ENCODE data around the gene PI4KA.
A peak's percentile ranks its signal among the peaks of the same experiment; 100 is the strongest.

Gene PI4KA

DNA sequence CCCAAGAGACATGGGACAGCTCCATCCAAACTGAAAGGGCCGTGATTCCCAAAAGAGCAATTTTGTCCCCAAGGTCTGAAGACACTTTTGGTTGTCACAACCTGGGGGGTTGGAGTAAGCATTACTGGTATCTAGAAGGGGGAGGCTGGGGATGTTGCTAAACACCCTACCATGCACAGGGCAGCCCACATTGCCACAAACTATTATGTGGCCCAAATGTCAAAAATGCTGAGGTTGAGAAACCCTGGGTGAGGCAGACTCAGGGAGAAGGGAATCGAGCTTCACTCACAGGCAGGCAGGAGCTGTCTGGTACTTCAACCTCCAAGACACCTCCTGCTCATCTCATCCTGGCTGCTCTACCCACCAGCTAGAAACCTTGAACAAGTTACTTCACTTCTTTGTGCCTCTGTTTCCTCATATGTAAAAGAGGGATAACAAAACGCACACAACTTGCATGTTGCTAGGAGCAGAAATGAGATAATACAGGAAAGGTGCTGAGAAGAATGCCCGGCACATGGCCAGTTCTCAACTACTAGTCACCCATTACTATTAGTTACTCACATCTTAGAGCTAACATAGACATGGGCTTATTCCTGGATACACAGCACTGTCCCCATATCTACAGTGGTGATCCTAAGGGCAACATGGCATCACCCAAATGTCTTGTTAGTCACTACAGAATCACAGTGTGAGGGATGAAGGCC lies 75.9 kb downstream of the PI4KA start:
- DNase-seq (ENCODE audit: low read depth): no peak
- TF ChIP-seq, protein P1, sequence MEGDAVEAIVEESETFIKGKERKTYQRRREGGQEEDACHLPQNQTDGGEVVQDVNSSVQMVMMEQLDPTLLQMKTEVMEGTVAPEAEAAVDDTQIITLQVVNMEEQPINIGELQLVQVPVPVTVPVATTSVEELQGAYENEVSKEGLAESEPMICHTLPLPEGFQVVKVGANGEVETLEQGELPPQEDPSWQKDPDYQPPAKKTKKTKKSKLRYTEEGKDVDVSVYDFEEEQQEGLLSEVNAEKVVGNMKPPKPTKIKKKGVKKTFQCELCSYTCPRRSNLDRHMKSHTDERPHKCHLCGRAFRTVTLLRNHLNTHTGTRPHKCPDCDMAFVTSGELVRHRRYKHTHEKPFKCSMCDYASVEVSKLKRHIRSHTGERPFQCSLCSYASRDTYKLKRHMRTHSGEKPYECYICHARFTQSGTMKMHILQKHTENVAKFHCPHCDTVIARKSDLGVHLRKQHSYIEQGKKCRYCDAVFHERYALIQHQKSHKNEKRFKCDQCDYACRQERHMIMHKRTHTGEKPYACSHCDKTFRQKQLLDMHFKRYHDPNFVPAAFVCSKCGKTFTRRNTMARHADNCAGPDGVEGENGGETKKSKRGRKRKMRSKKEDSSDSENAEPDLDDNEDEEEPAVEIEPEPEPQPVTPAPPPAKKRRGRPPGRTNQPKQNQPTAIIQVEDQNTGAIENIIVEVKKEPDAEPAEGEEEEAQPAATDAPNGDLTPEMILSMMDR (IDR thresholded peaks at IDR 0.05; ENCODE audit: low read length, missing control alignments): no peak
- no peak overlapping the region for H3K4me3 ChIP-seq (replicated peaks; ENCODE audit: low read depth, low read length)

DNA sequence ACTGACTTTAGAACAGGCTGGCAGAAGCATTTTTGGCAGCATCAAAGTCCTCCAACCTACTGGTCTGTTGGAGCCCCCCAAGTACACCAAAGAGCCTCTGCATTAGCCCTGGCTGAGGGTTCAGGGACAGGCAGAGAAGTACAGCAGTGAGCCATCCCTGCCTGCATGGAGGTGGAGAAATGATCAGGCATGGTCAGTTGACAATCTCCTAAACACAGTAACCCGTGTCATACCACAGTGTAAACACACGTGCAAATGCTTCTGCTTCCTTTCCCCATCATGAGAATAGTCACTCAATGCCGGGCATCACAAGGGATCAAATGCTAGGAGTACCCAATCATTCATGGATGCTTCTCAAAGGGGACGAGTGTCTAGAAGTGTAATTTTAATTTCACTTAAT lies 76.5 kb downstream of the PI4KA start:
- no peak for DNase-seq (ENCODE audit: low read depth)
- TF ChIP-seq, protein P1 (IDR thresholded peaks at IDR 0.05; ENCODE audit: low read length, missing control alignments): no peak
- H3K4me3 ChIP-seq (replicated peaks; ENCODE audit: low read depth, low read length): no peak overlapping the region

DNA sequence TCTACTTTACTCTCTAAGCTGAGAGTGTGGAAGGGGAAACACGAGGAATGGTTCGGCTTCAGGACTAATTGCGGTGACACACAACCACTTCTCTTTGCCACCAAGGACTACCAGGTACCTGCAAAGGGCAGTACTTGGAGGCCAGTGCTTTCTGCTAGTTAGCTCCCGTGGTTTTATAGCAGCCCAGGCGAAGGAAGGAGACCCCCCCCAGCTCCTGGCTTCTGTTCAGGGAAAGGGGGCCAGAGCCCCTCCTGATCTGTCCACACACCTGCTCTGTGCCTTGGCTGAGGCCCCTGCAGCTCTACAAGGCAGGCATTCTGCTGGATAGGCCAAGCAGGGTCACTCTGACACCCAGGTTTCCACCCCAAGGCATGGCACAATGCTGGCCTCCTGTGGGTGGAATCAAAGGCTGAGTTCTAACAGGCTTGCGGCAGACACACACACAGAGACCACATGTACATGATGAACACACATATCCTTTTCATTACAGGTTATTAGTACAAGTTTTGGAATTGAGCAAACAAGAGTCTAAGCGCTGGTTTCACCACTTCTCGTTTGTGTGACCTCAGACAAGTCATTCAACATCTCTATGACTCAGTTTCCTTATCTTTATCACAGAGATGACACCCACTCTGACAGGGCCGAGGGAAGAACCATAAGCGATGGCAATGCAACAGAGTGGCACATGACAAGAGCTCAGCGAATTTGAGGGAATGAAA lies 77.2 kb downstream of the PI4KA start:
- TF ChIP-seq, protein P1 (IDR thresholded peaks at IDR 0.05; ENCODE audit: low read length, missing control alignments): no peak
- DNase-seq (ENCODE audit: low read depth): peak; percentile 30
- H3K4me3 ChIP-seq (replicated peaks; ENCODE audit: low read depth, low read length): no peak overlapping the region

DNA sequence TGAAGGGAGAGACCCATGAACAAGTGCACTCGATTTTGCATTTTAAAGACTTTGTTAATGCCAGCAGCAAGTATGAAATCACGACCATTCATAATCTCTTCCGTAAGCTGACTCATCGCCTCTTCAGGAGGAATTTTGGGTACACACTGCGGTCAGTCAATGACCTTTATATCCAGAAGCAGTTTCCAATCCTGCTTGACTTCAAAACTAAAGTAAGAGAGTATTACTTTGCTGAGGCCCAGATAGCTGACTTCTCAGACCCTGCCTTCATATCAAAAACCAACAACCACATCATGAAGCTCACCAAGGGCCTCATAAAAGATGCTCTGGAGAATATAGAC lies 78.8 kb downstream of the PI4KA start:
- no peak overlapping the region for H3K4me3 ChIP-seq (replicated peaks; ENCODE audit: low read depth, low read length)
- DNase-seq (ENCODE audit: low read depth): peak; percentile 79
- TF ChIP-seq, protein P1 (IDR thresholded peaks at IDR 0.05; ENCODE audit: low read length, missing control alignments): no peak

DNA sequence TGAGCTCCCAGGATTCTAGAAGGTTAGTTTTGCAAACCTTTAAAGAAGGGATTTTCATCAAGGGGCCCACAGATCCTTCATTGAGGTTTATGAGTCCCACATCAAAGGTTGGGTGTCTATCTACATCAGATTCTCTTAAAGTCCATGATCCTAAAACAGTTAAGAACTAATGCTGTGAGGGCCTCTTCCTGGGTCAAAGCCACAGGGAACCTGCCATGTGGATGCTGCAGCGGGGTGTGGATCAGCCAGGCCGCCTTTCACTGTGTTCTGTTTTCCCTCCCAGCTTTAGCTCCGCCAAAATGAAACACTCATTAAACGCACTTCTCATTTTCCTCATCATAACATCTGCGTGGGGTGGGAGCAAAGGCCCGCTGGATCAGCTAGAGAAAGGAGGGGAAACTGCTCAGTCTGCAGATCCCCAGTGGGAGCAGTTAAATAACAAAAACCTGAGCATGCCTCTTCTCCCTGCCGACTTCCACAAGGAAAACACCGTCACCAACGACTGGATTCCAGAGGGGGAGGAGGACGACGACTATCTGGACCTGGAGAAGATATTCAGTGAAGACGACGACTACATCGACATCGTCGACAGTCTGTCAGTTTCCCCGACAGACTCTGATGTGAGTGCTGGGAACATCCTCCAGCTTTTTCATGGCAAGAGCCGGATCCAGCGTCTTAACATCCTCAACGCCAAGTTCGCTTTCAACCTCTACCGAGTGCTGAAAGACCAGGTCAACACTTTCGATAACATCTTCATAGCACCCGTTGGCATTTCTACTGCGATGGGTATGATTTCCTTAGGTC lies 79.4 kb downstream of the PI4KA start:
- no peak for DNase-seq (ENCODE audit: low read depth)
- no peak overlapping the region for H3K4me3 ChIP-seq (replicated peaks; ENCODE audit: low read depth, low read length)
- TF ChIP-seq, protein P1 (IDR thresholded peaks at IDR 0.05; ENCODE audit: low read length, missing control alignments): no peak

- DNase-seq (ENCODE audit: low read depth): peak; percentile 95
- no peak overlapping the region for H3K4me3 ChIP-seq (replicated peaks; ENCODE audit: low read depth, low read length)
- TF ChIP-seq, protein P1 (IDR thresholded peaks at IDR 0.05; ENCODE audit: low read length, missing control alignments): peak; percentile 14
Observed at GRCh38 chr22:20777420-20778177, 81.0 kb downstream of the PI4KA start.

All from fibroblast of pulmonary artery (primary cell).